Measurements from ENCODE around the gene FAM236A. TPM values are rescaled to one million over a fixed set of nuclear protein-coding genes. Genes with fewer than 3 reads are reported as not detected.
"Not testable (repeated sequence)": the region's sequence is repeated elsewhere in the genome, so short reads cannot be mapped to it uniquely, and the experiment has no call there.

Gene FAM236A
- not detected in 2 replicates for total RNA-seq (2014; rRNA removed; shearing (Covaris generic))

- not testable (repeated sequence) for DNase-seq (ENCODE audit: low read depth)
Observed at GRCh38 chrX:72937906-72938305, at the start of gene FAM236A. Gene FAM236A, plus strand, starts transcription at chrX:72938206. Its CDS starts 57 bp downstream, at chrX:72938263.

DNA sequence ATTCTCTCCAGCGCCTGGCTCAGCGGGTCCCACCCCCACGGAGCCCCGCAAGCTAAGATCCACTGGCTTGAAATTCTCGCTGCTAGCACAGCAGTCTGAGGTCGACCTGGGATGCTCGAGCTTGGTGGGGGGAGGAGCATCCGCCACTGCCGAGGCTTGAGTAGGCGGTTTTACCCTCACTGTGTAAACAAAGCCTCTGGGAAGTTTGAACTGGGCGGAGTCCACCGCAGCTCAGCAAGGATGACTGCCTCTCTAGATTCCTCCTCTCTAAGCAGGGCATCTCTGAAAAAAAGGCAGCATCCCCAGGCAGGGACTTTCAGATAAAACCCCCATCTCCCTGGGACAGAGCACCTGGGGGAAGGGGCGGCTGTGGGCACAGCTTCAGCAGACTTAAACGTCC lies 48.3 kb upstream of the FAM236A start:
- DNase-seq (ENCODE audit: low read depth): not testable (repeated sequence)

DNA sequence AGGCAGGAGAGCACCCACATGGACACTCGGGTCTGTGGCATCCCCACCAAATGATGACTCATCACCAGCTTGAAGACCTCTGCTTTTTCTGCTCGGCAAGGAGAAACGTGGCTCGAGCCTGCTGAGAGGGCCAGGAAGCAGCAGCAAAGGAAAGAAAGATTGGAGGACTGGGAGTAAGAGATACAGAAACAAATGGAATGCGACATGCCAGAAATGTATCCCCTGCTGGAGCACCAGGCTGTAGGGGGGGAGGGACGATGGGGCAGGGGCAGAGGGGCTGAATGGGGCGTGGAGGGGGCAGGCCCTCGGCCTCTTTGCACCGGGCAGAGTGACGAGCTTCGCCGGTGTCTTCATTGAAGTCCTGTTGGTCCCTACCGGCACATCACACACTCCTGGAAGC lies 25.7 kb upstream of the FAM236A start, which contains the start of gene FAM236C:
FAM236C (plus strand) TSS at position 301 of the 400 bp plus-strand sequence. CDS start 100 bp downstream, outside the sequence.
- not testable (repeated sequence) for DNase-seq (ENCODE audit: low read depth)

DNA sequence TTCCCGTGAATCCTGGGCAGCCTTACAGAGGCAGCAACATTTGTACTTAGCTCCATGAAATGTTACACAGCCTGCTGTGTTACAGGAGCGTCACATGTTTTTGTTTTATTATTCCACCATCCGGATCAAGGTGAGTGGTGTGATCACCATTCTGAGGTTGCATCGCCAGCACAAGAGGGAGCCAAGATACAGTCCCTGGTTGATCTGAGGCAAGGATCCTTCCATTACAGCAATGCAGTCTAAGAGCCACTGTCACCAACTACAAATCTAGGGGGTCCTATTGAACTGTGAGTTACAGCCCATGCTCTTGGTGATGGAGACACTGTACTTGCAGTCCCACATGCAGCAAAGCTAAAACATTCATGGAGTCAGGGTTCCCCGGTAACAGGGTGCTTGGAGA lies 21.9 kb upstream of the FAM236A start:
- DNase-seq (ENCODE audit: low read depth): not testable (repeated sequence)

- not testable (repeated sequence) for DNase-seq (ENCODE audit: low read depth)
Observed at GRCh38 chrX:72932283-72932682, 5.7 kb upstream of the FAM236A start.

DNA sequence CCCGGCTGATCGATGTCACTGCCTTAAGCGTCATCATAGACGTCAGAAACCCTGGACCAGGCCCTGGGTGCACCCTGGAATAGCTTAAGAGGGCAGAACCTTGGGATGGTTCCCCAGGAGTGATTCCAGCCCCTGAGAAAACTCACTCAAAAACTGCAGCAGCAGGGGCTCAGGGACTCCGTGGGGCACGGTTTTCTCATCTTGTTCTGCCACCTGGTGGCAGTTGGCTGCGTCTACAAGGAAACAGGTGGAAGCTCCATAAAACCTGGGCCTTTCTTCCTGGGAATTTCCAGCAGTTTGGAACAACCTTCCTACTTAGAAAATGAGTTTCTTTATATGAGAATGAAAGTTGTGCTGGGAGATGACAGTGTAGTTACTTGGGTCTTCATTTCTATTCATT lies 1.6 kb upstream of the FAM236A start:
- not testable (repeated sequence) for DNase-seq (ENCODE audit: low read depth)

GRCh38 chrX:72936882-72937455 lies 1.0 kb upstream of the FAM236A start:
- not testable (repeated sequence) for DNase-seq (ENCODE audit: low read depth)

DNA sequence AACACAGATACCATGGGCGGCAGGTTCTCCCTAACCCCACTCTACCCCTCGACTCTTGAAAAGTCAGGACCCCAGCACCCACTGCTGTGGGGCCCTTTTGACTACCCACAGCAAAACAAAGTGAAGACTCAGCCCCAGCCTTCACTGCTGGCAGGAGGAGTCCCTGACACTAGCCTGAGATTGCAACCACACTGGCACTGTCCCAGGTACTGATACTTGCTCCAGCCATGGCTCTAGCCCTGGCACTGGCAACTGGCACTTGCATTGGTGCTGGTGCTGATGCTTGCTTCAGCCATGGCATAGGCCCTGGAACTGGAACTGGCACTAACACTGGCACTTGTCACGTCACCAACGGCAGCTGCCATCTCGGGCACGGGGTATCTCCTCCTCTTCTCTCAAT lies 4.3 kb downstream of the FAM236A start:
- not testable (repeated sequence) for DNase-seq (ENCODE audit: low read depth)

DNA sequence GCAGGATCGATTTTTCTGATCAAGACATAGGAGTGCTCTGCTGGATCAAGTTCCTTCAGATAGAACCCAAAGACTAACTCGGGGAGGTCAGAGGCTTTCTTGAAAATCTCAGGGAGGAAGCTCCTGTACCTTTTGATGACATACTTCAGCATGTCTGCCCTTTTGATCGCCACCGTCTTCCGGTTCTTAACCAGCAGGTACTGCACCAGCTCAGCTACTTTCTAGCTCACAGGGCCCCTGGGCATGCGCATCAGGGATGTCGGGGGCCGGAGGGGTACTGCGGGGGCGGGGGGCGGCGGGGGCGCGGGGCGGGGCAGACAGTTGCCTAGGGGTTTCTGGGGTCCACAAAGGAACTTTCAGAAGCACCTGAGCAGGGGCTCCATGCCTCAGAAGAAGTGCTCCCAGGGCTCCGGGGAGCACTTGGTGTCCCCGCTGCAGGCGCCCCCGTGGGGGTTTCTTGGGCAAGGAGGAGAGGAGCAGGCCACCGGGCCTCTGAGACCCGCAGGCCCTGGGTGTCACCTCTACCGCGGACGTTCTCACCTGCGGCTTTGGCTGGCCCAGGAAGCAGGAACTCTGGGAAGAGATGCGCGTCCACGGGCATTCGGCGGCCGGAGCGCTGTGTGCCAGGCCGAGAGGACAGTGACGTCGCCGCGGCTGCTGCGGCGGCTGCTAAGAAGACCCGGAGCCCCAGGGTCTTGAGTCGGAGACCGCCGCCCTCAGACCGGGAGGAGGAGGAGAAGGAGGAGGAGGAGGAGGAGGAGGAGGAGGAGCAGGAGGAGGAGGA lies 5.2 kb downstream of the FAM236A start:
- not testable (repeated sequence) for DNase-seq (ENCODE audit: low read depth)

DNA sequence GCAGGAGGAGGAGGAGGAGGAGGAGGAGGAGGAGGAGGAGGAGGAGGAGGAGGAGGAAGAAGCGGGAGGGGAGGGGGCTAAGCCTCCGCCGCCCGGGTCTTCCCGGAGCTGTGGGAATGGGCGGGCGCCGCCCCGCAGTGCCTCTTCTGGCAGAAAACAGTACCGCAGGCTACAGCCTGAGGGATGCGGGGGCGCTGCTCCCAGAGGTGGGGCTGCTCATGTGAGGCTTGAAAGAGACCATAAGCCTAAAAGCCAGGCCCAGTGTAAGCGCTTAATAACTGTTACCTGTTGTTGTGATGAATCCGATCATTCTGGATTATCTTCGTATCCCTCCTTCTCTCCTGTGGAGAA lies 5.8 kb downstream of the FAM236A start, which contains the start of gene DMRTC1:
DMRTC1 (minus strand) TSS at position 19 of the 351 bp plus-strand sequence. CDS start 68,143 bp downstream, outside the sequence.
- not testable (repeated sequence) for DNase-seq (ENCODE audit: low read depth)

DNA sequence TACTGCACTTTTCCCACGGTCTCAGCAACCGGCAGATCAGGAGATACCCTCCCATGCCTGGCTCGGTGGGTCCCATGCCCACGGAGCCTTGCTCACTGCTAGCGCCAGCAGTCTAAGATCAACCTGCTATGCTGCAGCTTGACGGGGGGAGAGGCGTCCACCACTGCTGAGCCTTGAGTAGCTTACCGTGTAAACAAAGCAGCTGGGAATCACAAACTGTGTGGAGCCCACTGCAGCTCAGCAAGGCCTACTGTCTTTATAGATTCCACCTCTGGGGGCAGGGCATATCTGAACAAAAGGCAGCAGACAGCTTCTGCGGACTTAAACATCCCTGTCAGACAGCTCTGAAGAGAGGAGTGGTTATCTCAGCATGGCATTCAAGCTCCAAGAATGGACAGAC lies 22.0 kb downstream of the FAM236A start:
- not testable (repeated sequence) for DNase-seq (ENCODE audit: low read depth)

DNA sequence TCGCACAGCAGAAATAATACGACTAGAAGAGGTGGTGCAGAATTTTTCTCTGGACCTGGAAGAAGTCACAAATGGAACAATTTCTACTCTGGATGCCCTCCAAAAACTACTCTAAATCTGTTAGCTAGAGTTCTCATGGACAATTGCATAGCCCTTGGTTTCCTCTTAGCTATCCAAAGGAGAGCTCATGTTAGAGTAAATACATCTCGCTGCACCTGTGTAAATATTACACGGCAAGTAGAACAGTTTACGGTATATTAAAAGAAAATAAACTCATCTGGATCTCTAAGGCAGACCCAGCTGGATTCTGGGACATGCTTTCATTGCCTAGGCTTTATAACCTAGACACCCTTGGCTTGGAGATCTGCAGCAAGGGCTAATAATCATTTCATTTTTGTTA lies 33.9 kb downstream of the FAM236A start:
- not testable (repeated sequence) for DNase-seq (ENCODE audit: low read depth)

DNA sequence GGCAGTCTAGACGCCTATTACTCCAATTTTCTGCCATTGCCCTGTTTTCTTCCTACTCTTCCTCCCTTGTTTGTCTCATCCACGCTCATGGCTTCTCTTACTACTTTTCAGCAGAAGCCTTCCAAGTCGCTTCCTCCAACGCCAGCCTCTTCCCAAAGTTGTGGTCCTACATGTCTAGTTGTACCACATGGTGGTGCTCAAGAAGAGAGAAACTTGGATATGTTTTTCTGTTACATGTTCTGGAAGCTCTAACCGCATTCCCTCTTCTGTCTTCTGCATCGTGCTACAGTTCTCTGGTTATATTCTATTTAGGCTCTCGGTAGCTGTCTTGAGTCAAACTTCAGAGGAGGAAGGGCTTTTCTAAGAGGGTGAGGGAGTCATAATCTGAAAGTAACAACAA lies 36.9 kb downstream of the FAM236A start:
- not testable (repeated sequence) for DNase-seq (ENCODE audit: low read depth)

GRCh38 chrX:72980894-72981469 lies 43.0 kb downstream of the FAM236A start:
- not testable (repeated sequence) for DNase-seq (ENCODE audit: low read depth)

Other genes with a start within 250 kb of the FAM236A start
- 1.6 and 1.7 TPM in 2 replicates for gene PHKA1, start 223.9 kb upstream of the FAM236A start, total RNA-seq (2014; rRNA removed; shearing (Covaris generic))
- not detected in 2 replicates for gene DMRTC1B, start 161.3 kb upstream of the FAM236A start, total RNA-seq (2014; rRNA removed; shearing (Covaris generic))
- not detected in 2 replicates for gene FAM236B, start 155.5 kb upstream of the FAM236A start, total RNA-seq (2014; rRNA removed; shearing (Covaris generic))
- not detected in 2 replicates for gene FAM236D, start 130.0 kb upstream of the FAM236A start, total RNA-seq (2014; rRNA removed; shearing (Covaris generic))
- not detected in 2 replicates for gene FAM236C, start 25.6 kb upstream of the FAM236A start, total RNA-seq (2014; rRNA removed; shearing (Covaris generic))
- not detected in 2 replicates for gene DMRTC1, start 5.6 kb downstream of the FAM236A start, total RNA-seq (2014; rRNA removed; shearing (Covaris generic))
- not detected in 2 replicates for gene PABPC1L2B, start 64.7 kb downstream of the FAM236A start, total RNA-seq (2014; rRNA removed; shearing (Covaris generic))
- gene PABPC1L2A, start 141.3 kb downstream of the FAM236A start, total RNA-seq (2014; rRNA removed; shearing (Covaris generic)): not detected in 2 replicates

All from RPMI7951 (cell line).